K562 (cell line): ENCODE measurements around the gene KIF12.

Experiments
- HDAC2 ChIP-seq: fragments of 450-650 bp; IDR thresholded peaks from 2 replicates; pipeline ENCODE4 v1.6.1; 2016; ENCODE audit warnings: mild to moderate bottlenecking
- NFE2 ChIP-seq: IDR thresholded peaks from 2 replicates; pipeline ENCODE4 v1.6.1; 2014; ENCODE audit warnings: antibody characterized with exemption, low read depth
- ZNF445 ChIP-seq: fragments of 250-450 bp; sonication (Bioruptor Pico); IDR thresholded peaks from 2 replicates; pipeline ENCODE4 v1.4.0; 2020; ENCODE audit warnings: low read depth, mild to moderate bottlenecking, moderate library complexity

- TF ChIP-seq ZNF445 = no peak
- TF ChIP-seq NFE2 = no peak
- no peak for TF ChIP-seq HDAC2
These were observed 12.5 kb downstream of the KIF12 start for GRCh38 chr9:114086607-114087006.
